Measurements from ENCODE around the gene ZNF697.

The ZNF697 gene

DNA sequence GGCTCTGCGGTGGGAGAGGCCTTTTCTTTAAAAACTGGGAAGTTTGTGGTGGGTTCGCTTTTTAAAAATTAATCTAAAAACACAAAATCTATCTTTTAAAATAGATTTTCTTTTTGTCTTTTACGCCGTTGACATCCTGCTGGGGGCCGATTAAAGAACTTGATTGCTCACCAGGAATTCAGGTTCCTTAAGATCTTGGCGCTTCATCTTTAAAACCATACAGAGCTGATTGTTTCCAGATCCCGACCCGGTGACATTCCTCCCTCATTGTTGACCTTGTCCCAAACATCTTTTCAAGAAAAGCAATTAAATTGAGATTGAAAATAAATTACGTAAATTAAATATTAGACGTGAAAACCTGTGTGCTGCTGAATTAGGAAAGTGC, 546 bp upstream of the ZNF697 start:
- Histone ChIP-seq H3K9ac (ENCODE audit: low read length) (no peak overlapping the region), H3K79me2 (ENCODE audit: insufficient read depth, low read length) (no peaks in the 10 kb centered on the region), H3K36me3 (ENCODE audit: low read length) (no peaks in the 10 kb centered on the region), H3K4me2 (ENCODE audit: low read depth, low read length, poor library complexity, severe bottlenecking) (no peak overlapping the region), H3K27me3 (ENCODE audit: low read length) (no peaks in the 10 kb centered on the region), H3K9me2 (replicated peaks; ENCODE audit: insufficient read depth, low read length) (no peaks in the 10 kb centered on the region), H3F3A (ENCODE audit: insufficient read depth) (no peaks in the 10 kb centered on the region), H3K27ac (ENCODE audit: low read depth, low read length) (no peak overlapping the region), H3K9me3 (ENCODE audit: insufficient read depth, low read length) (no peaks in the 10 kb centered on the region), H2AFZ (ENCODE audit: low read depth, low read length, severe bottlenecking) (no peak overlapping the region), H3K4me3 (ENCODE audit: insufficient read depth, low read length, poor library complexity, severe bottlenecking) (no peak overlapping the region), H4K20me1 (ENCODE audit: low read depth, low read length) (no peaks in the 10 kb centered on the region)
- no peak for TF ChIP-seq CTCF (IDR thresholded peaks at IDR 0.05; ENCODE audit: insufficient read depth, low read length, poor library complexity, severe bottlenecking)
- TF ChIP-seq EZH2phosphoT487 (conservative IDR thresholded peaks at IDR 0.05; ENCODE audit: low read length) = no peak

DNA sequence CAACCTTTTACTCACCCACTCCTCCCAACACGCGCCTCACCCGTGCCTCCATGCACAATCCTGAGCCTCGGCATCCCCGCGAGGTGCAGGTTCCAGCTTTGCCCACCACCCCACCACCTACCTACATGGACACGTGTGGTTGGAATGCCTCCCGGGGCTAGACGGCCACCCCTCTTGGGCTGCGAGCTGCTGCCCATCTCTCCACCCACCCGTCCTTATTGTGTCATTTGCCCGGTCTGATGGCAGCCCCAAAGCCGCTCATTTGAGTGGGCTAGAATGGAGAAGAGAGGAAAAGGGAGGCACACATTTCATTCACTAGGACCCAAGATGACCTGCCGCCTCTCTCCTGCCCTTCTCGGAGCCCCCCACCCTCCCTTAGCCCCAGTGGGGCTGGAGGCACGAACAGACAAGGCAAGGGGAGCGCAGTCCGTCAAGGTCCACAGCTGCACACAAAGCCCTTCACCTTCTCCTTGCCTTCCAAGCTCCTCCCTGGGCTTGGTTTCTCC, 785 bp downstream of the ZNF697 start:
- Histone ChIP-seq H3K27ac (ENCODE audit: low read depth, low read length) (no peak overlapping the region), H3K9me2 (replicated peaks; ENCODE audit: insufficient read depth, low read length) (no peaks in the 10 kb centered on the region), H3K27me3 (ENCODE audit: low read length) (no peaks in the 10 kb centered on the region), H3F3A (ENCODE audit: insufficient read depth) (no peaks in the 10 kb centered on the region), H3K9me3 (ENCODE audit: insufficient read depth, low read length) (no peaks in the 10 kb centered on the region), H2AFZ (ENCODE audit: low read depth, low read length, severe bottlenecking) (no peak overlapping the region), H3K79me2 (ENCODE audit: insufficient read depth, low read length) (no peaks in the 10 kb centered on the region), H3K4me3 (ENCODE audit: insufficient read depth, low read length, poor library complexity, severe bottlenecking) (no peak overlapping the region), H3K9ac (ENCODE audit: low read length) (no peak overlapping the region), H3K4me2 (ENCODE audit: low read depth, low read length, poor library complexity, severe bottlenecking) (no peak overlapping the region), H4K20me1 (ENCODE audit: low read depth, low read length) (no peaks in the 10 kb centered on the region), H3K36me3 (ENCODE audit: low read length) (no peaks in the 10 kb centered on the region)
- TF ChIP-seq CTCF (IDR thresholded peaks at IDR 0.05; ENCODE audit: insufficient read depth, low read length, poor library complexity, severe bottlenecking) (no peak), EZH2phosphoT487 (conservative IDR thresholded peaks at IDR 0.05; ENCODE audit: low read length) (no peak)

DNA sequence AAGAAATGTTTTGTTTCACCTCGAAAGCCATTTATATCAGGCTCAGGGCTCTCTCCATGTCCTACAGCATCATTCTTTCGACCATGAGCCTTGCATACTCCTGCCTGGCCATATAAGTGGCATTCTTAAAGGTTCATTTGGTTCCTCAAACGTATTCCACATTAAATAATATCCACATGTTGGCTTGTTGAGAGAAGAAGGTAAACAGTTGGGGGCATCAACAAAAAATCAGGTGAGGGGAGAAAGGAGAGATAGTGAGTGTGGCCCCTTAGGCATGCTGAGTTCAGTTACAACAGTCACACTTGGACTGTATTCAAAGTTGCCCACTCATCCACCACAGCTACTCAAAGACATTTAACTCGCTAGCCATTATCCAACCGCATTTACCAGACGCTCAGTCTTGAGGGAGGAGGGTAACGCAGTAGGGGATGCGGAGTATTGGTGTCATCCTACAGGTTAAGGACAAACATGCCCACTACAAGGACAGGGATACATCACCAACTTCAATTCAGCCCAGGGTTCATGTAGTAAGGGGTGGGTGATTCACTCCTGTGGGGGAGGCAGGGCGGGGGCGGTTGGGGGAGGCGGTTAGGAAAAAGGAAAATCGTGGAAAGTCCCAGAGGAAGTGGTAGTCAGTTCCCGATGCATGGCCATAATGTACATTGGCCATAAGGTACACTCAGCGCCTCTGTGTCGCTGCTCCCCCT, 1.4 kb downstream of the ZNF697 start:
- Histone ChIP-seq H3K4me2 (ENCODE audit: low read depth, low read length, poor library complexity, severe bottlenecking) (no peak overlapping the region), H3K36me3 (ENCODE audit: low read length) (no peaks in the 10 kb centered on the region), H3K9me3 (ENCODE audit: insufficient read depth, low read length) (no peaks in the 10 kb centered on the region), H3K27ac (ENCODE audit: low read depth, low read length) (no peak overlapping the region), H4K20me1 (ENCODE audit: low read depth, low read length) (no peaks in the 10 kb centered on the region), H3K27me3 (ENCODE audit: low read length) (no peaks in the 10 kb centered on the region), H3K79me2 (ENCODE audit: insufficient read depth, low read length) (no peaks in the 10 kb centered on the region), H3F3A (ENCODE audit: insufficient read depth) (no peaks in the 10 kb centered on the region), H3K9me2 (replicated peaks; ENCODE audit: insufficient read depth, low read length) (no peaks in the 10 kb centered on the region), H3K4me3 (ENCODE audit: insufficient read depth, low read length, poor library complexity, severe bottlenecking) (no peak overlapping the region), H2AFZ (ENCODE audit: low read depth, low read length, severe bottlenecking) (no peak overlapping the region), H3K9ac (ENCODE audit: low read length) (no peak overlapping the region)
- TF ChIP-seq CTCF (IDR thresholded peaks at IDR 0.05; ENCODE audit: insufficient read depth, low read length, poor library complexity, severe bottlenecking) (no peak), EZH2phosphoT487 (conservative IDR thresholded peaks at IDR 0.05; ENCODE audit: low read length) (no peak)

All from SU-DHL-6 (cell line).